Fibroblast of lung (primary cell): ENCODE measurements around the gene TRNP1.

Source experiments
- CTCF ChIP-seq, 2 donors: IDR thresholded peaks in 1 of 2; conservative IDR thresholded peaks in 1 of 2; 1 replicate in 1 of 2; 2 replicates in 1 of 2; pipeline ENCODE4 v1.5.1; 2011 to 2012; ENCODE audit warnings: low read length in 2 of 2, control low read depth in 1 of 2, inconsistent platforms in 1 of 2, low read depth in 1 of 2, mild to moderate bottlenecking in 1 of 2
- EZH2 ChIP-seq: IDR thresholded peaks from 2 replicates; pipeline ENCODE4 v1.5.1; 2012; ENCODE audit warnings: low read length, control low read depth, mild to moderate bottlenecking; ENCODE audit errors: missing control alignments

- TF ChIP-seq CTCF (conservative IDR thresholded peaks at IDR 0.05 in 1 of 2, IDR thresholded peaks at IDR 0.05 in 1 of 2; ENCODE audit: low read depth in 1 of 2, low read length in 2 of 2) = no peak
- TF ChIP-seq EZH2 = no peak
Measured at GRCh38 chr1:26978901-26979300, 14.6 kb upstream of the TRNP1 start.
